AG10803 (cell line): ENCODE results near the gene PPP4C.
"Not testable (repeated sequence)": the region's sequence is repeated elsewhere in the genome, so short reads cannot be mapped to it uniquely, and the experiment has no call there.

Source experiments
- DNase-seq: peaks from one replicate; pipeline ENCODE4 v3.0.0; 2010; ENCODE audit warnings: low read depth
- H3K4me3 ChIP-seq: 2 replicates; pipeline ENCODE4 v1.5.1; 2011; ENCODE audit warnings: mild to moderate bottlenecking, low read length, control low read depth
- CTCF ChIP-seq: conservative IDR thresholded peaks from 2 replicates; pipeline ENCODE4 v1.5.1; 2011; ENCODE audit warnings: mild to moderate bottlenecking, low read length, control low read depth, inconsistent platforms

Gene PPP4C

GRCh38 chr16:30122604-30123160, 46.9 kb downstream of the PPP4C start:
- no peak for DNase-seq
- H3K4me3 ChIP-seq, result peak overlapping the region; percentile 83
- no peak for TF ChIP-seq CTCF

DNA sequence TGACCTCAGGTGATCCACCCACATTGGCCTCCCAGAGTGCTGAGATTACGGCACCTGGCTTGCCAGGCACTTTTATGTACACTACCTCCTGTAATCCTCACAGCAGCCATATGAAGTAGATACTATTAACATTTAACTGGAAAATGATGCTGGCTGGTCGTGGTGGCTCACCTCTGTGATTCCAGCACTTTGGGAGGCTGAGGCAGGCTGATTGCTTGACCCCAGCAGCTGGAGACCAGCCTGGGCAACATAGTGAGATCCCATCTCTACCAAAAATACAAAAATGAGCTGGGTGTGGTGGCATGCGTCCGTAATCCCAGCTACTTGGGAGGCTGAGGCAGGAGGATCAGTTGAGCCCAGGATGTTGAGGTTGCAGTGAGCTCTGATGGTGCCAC, 49.2 kb downstream of the PPP4C start:
- TF ChIP-seq CTCF, result no peak
- DNase-seq, result no peak
- H3K4me3 ChIP-seq, result no peak overlapping the region

- H3K4me3 ChIP-seq, DNase-seq: not testable (repeated sequence)
Measured at GRCh38 chr16:30125690-30126089, 49.9 kb downstream of the PPP4C start.

DNA sequence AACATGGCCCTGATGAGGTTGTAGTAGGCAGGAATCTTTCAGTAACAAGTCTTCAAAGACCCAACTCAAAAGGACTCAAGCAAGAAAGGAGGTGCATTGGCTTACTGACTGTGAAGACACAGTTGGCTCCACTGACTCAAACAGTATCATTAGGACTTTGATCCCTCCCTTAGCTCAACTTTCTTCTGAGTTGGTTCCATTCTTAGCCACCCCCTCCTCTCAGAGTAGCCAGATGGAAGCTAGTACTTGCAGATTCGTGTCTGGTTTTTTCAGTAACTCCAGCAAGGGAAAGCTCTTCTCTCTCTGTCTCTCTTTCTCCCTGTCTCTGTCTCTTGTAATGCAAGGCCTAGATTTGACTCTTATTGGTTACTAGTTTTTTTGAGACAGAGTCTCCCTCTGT, 52.2 kb downstream of the PPP4C start:
- no peak for DNase-seq
- H3K4me3 ChIP-seq, result no peak overlapping the region
- no peak for TF ChIP-seq CTCF

DNA sequence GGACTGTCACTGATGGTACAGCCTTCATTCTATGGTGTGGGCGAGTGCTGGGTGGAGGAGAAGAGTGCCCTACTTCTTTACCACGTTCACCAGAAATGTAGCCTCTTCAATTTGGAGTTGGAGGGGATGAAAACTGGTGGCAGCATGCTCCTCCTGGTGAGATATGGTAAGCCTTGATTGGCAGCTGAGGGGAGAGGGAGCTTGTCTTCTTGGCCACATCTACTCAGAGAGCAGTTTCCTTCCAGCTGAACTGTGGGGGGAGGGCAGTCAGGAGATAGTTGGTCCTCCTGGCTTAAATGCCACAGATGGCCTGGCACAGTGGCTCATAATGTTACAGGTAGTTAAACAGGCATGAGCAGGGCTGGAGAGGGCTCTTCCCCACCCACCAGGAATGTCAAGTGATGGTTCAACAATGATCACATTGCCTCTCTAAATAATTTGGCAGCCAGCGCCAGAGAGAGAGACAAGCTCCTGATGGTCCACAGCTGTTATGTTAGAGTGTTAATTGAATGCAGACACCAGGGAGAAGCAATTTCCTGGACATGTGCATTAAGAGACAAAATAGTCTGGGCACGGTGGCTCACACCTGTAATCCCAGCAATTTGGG, 56.2 kb downstream of the PPP4C start:
- no peak overlapping the region for H3K4me3 ChIP-seq
- TF ChIP-seq CTCF, result no peak
- DNase-seq, result peak; percentile 64

DNA sequence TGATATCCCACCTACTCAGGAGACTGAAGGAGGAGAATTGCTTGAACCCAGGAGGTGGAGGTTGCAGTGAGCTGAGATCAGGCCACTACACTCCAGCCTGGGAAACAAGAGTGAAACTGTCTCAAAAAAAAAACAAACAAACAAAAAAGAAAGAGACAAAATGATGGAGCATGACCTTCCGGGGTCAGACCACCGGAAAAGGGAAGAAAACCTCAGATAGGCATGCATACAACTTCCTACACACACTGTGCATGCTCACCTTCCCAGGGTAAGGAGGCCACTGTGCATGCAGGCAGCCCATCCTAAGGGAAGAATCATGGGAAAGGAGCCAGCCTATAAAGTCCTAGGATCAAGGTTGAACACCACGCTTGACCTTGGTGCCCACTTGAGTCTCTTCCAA, 56.8 kb downstream of the PPP4C start:
- no peak for DNase-seq
- TF ChIP-seq CTCF, result no peak
- no peak overlapping the region for H3K4me3 ChIP-seq
